ENCODE results near the gene GGTLC2. TPM values are rescaled to one million over a fixed set of nuclear protein-coding genes. Genes with fewer than 3 reads are reported as not detected.
"Not testable (repeated sequence)": the region's sequence is repeated elsewhere in the genome, so short reads cannot be mapped to it uniquely, and the experiment has no call there.

Gene GGTLC2
- total RNA-seq, 2 experiments from 2014 or later: not detected

DNA sequence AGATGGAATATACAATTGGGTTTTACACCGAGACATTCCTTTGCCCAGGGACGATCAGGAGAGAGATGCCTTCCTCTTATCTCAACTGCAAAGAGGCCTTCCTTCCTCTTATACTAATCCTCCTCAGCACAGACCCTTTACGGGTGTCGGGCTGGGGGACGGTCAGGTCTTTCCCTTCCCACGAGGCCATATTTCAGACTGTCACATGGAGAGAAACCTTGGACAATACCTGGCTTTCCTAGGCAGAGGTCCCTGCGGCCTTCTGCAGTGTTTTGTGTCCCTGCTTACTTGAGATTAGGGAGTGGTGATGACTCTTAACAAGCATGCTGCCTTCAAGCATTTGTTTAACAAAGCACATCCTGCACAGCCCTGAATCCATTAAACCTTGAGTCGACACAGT, 5.3 kb downstream of the GGTLC2 start:
- H3K36me3 Mint-ChIP-seq; POLR2A ChIA-PET; H3K4me1 Mint-ChIP-seq; H3K9me3 Mint-ChIP-seq; DNase-seq; H3K4me3 Mint-ChIP-seq; ATAC-seq (ENCODE audit: low read depth); H3K27me3 Mint-ChIP-seq; H3K27ac Mint-ChIP-seq: not testable (repeated sequence)

DNA sequence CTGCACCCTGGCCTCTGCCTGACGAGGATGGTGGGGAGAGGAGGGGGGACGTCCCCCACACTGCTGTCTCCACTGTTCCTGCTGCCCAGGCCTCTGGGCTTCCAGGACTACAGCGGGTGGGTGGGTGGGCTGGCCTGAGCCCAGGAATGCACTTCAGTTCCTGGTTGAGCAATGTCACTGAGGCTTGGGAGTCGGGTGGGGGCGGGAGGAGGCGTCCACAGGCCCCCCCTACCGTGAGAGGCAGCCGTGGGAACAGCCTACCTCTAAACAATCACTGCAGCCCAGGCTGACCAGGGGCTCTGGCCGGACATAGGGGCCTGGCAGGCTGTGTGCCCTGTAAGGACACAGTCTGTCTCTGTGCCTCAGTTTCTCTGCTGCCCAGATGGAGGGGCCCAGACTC, 6.0 kb downstream of the GGTLC2 start:
- H3K27ac Mint-ChIP-seq; POLR2A ChIA-PET; H3K27me3 Mint-ChIP-seq; ATAC-seq (ENCODE audit: low read depth); H3K9me3 Mint-ChIP-seq; H3K36me3 Mint-ChIP-seq; DNase-seq; H3K4me3 Mint-ChIP-seq: not testable (repeated sequence)
- H3K4me1 Mint-ChIP-seq: peaks cover 12% of the 10 kb centered on the region

DNA sequence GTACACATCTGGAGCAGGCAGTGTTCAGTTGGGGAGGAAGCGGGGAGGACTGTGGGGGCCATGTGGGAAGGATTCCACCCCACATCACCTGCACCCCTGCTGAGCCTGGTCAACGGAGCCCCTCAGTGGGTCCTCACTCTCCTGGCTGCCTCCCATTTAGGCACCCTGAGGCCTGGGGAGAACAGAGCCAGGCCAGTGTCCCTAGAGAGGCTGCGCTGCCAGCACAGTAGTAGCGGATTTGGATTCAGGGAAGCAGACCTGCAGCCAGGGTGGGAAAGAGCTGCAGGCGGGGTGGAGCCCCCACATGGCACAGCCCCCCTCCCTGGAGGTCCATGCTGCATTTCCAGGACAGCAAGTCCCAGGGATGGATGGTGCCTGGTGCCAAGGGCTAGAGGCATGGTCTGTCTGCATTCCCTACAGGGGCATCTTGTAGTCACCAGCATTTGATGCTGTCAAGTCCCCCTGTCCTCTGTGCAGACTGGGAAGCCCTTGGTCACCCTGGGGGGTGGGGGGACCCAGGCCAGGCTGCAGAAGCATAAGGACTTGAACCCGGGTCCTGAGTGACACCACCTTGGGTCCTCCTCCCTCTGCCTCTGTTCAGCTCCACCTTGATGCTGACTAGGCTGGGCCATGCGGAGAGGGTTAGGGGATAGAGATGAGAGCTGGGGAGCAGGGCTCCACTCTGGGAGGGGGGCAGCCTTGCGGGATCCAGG, 6.5 kb downstream of the GGTLC2 start:
- H3K4me3 Mint-ChIP-seq; H3K9me3 Mint-ChIP-seq; ATAC-seq (ENCODE audit: low read depth); H3K27me3 Mint-ChIP-seq; H3K27ac Mint-ChIP-seq; H3K36me3 Mint-ChIP-seq; DNase-seq; POLR2A ChIA-PET: not testable (repeated sequence)
- peaks cover 15% of the 10 kb centered on the region for H3K4me1 Mint-ChIP-seq

DNA sequence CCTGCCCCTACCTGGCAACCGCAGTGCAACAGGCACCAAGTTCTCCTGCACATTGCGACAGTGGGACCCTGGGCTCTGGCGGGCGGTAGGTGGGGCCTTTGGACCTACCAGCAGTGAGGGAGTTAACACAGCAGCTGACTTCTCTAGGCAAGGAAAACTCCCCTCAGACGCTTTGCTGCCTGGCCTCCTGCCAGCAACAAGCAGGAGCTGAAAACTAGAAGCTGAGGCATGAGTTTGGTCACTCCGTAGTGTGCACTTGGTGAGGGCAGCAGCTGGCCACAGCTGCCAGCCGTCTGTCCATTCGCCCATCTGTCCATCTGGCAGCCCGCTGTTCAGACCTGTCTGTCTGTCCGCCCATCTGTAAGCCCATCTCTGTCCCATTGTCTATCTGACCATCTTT, 7.2 kb downstream of the GGTLC2 start:
- ATAC-seq (ENCODE audit: low read depth); H3K36me3 Mint-ChIP-seq; H3K27ac Mint-ChIP-seq; POLR2A ChIA-PET; H3K9me3 Mint-ChIP-seq; H3K4me3 Mint-ChIP-seq; H3K27me3 Mint-ChIP-seq; DNase-seq: not testable (repeated sequence)
- peaks cover 15% of the 10 kb centered on the region for H3K4me1 Mint-ChIP-seq

DNA sequence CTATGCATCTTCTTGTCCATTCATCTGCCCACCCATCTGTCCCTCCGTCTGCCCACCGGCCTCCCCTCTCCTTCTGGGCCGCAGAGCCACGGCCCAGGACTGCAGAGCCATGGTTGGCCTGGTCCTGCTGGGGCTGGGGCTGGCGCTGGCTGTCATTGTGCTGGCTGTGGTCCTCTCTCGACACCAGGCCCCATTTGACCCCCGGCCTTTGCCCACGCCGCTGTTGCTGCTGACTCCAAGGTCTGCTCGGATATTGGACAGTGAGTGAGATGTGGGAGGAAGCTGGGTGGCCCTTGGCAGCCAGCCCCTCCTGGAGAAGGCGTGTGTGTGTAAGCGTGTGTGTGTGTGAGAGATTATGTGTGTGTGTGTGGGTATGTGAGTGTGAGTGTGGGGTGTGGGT, 7.7 kb downstream of the GGTLC2 start:
- H3K4me3 Mint-ChIP-seq; H3K36me3 Mint-ChIP-seq; H3K9me3 Mint-ChIP-seq; POLR2A ChIA-PET; DNase-seq; H3K27me3 Mint-ChIP-seq; ATAC-seq (ENCODE audit: low read depth): not testable (repeated sequence)
- peak overlapping the region; percentile 90 for H3K27ac Mint-ChIP-seq
- H3K4me1 Mint-ChIP-seq: peaks cover 15% of the 10 kb centered on the region

DNA sequence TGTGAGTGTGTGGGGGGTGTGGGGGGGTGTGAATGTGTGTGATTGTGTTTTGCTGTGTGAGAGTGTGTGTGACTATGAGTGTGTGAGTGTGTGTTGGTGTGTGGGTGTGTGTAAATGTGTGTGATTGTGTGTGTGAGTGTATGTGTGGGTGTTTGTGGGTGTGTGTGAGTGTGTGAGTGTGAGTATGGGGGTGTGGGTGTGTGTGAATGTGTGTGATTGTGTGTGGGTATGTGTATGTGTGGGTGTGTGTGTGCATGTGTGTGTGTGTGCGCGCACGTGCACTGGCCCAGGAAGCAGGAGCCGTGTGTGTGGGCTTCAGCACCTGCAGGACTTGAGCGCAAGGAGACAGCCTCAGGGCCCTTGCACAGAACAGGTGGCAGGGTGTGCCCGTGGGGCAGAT, 8.2 kb downstream of the GGTLC2 start:
- POLR2A ChIA-PET; H3K9me3 Mint-ChIP-seq; DNase-seq; H3K27me3 Mint-ChIP-seq; ATAC-seq (ENCODE audit: low read depth); H3K36me3 Mint-ChIP-seq: not testable (repeated sequence)
- Mint-ChIP-seq H3K4me1 (peaks cover 15% of the 10 kb centered on the region), H3K4me3 (peak overlapping the region; percentile 38), H3K27ac (peak overlapping the region; percentile 90)

DNA sequence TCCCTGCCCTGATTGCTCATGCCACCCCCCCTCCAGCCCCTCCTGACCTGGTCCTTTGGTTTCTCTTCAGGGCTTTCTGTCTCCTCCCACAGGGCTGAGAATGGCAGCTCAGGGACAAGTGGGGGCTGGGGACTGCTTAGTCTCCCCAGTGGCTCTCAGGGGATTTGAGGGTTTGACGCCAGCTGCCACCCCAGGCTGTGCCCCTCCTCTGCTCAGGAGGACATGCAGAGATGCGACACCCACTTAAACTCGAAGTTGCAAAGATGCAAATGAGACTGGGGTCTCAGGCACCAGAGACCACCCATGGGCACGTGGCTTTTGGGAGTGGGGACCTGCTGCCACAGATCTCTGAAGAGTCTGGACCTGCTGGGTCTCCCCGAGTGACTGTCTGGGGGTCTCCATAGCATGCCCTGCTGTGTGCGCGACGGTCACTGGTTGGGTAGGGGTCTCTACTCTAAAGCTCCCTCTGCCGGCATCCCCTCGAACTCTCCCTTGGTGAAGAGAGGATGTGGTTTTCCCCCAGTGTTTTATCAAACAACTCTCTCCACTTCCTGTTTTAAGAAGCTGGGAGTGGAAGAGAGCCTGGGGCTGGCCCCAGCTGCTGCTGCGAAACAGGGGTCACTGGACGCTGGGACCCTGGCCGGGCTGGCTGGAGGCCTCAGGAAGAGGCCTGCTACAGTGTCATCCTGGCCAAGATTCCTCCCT, 9.4 kb downstream of the GGTLC2 start:
- peak overlapping the region; percentile 88 for H3K27ac Mint-ChIP-seq
- peak; percentile 38 for DNase-seq
- ATAC-seq (ENCODE audit: low read depth); H3K9me3 Mint-ChIP-seq; H3K36me3 Mint-ChIP-seq; H3K4me3 Mint-ChIP-seq; H3K27me3 Mint-ChIP-seq: not testable (repeated sequence)
- peaks cover 15% of the 10 kb centered on the region for H3K4me1 Mint-ChIP-seq
- POLR2A ChIA-PET: interaction anchor here (0.6 kb wide), 1 partner anchor 490 kb away, joined by 4 read pairs; no protein-coding TSS in a partner anchor

DNA sequence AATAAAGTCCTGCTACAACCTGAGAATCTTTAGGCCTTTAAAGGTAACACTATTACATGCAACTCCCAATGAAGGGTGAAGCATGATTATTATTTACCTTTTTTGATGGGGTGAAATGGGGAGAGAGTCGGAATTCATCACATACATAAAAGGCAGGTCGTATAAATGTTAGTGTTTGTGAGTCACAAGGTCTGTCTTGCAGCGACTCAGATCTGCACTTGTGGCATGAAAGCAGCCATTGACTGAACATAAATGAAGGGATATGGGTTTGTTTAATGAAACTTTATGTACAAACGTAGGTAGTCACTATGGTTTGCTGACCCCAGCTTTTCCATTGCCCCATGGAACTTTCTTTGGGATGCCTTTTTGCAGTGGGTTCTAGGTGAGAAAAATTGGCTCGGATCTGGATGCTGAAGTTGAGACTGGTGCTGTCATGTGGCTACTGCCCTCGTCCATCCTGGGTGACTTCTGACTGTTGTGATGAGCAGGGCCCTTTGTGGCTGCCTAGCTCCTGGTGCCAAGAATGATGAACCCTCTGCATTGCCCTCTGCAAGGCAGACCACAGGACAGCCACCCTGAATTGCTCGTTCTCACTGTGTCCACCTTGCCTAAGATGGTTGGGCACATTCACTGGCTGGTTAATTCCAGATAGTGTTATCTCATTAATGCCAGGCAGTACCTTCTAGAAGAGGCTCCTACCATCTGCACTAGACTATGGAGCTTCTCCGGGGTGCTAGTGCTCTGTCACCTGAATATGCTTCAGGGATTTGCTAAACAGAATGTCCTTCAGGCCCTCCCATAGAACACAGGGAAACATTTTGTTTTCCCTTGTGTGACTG, 11.3 kb downstream of the GGTLC2 start:
- H3K36me3 Mint-ChIP-seq: no peaks in the 10 kb centered on the region
- peaks cover 15% of the 10 kb centered on the region for H3K4me1 Mint-ChIP-seq
- POLR2A ChIA-PET: no interaction called here
- H3K27ac Mint-ChIP-seq: peak overlapping the region; percentile 16
- no peaks in the 10 kb centered on the region for H3K9me3 Mint-ChIP-seq
- H3K4me3 Mint-ChIP-seq: no peak overlapping the region
- peaks cover 14% of the 10 kb centered on the region for H3K27me3 Mint-ChIP-seq
- DNase-seq: peak; percentile 4
- no peak for ATAC-seq (ENCODE audit: low read depth)

DNA sequence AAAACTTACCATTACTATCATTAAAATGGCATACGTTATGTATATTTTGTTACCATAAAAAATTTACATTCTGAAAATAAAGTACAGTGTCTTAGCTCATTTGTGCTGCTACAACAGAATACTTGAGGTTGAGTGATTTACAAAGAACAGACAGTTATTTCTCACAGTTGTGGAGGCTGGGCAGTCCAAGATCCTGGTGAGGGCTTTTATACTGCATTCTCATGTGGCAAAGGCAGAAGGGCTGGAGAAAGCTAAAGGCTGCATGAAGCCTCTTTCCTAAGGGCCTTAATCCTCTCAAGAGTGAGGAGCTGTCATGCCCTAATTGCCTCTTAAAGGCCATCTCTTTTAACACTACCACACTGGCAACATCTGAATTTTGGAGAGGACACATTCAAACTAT, 13.3 kb downstream of the GGTLC2 start:
- H3K27ac Mint-ChIP-seq: no peak overlapping the region
- DNase-seq (no peak), ATAC-seq (ENCODE audit: low read depth) (no peak)
- POLR2A ChIA-PET: no interaction called here
- no peak overlapping the region for H3K4me3 Mint-ChIP-seq
- H3K9me3 Mint-ChIP-seq: no peaks in the 10 kb centered on the region
- peaks cover 16% of the 10 kb centered on the region for H3K27me3 Mint-ChIP-seq
- H3K4me1 Mint-ChIP-seq: peaks cover 11% of the 10 kb centered on the region
- H3K36me3 Mint-ChIP-seq: no peaks in the 10 kb centered on the region

DNA sequence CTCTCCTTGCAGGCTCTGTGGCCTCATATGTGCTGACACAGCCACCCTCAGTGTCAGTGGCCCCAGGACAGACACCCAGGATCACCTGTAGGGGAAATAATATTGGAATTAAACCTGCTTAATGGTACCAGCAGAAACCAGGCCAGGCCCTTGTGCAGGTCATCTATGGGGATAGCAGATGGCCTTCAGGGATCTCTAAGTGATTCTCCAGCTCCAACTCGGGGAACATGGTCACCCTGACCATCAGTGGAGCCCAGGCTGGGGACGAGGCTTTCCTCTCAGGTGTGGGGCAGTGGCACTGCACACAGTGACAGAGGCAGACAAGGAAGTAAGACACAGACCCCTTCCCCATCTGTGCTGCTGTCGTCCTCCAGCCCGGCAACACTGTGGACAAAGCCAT, 16.9 kb downstream of the GGTLC2 start:
- H3K36me3 Mint-ChIP-seq: no peaks in the 10 kb centered on the region
- DNase-seq (peak; percentile 4), ATAC-seq (ENCODE audit: low read depth) (no peak)
- POLR2A ChIA-PET: no interaction called here
- no peak overlapping the region for H3K4me3 Mint-ChIP-seq
- H3K27ac Mint-ChIP-seq: no peak overlapping the region
- no peaks in the 10 kb centered on the region for H3K9me3 Mint-ChIP-seq
- H3K4me1 Mint-ChIP-seq: peaks cover 2% of the 10 kb centered on the region
- H3K27me3 Mint-ChIP-seq: peaks cover 20% of the 10 kb centered on the region

DNA sequence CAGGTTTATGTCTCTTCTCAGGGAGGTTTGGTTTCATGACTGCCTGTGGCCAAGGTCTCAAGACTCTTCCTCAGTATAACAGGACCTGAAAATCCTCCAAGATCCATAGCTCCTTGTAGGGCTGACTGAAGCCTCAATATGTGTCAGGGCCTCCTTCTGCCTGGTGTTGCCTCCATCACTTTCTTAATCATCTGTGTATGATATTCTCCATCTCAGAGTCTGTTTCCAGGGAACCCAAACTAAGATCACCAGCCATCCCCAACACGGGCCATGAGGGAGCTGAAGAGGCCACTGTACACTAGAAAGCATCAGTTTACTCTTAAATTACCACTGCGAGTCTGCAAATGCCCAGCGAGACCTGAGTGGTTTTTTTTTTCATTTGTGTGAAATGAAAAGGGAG, 17.7 kb downstream of the GGTLC2 start:
- Mint-ChIP-seq H3K4me3 (no peak overlapping the region), H3K27ac (no peak overlapping the region), H3K9me3 (no peaks in the 10 kb centered on the region), H3K27me3 (peaks cover 20% of the 10 kb centered on the region), H3K36me3 (no peaks in the 10 kb centered on the region), H3K4me1 (peaks cover 2% of the 10 kb centered on the region)
- peak; percentile 0 for DNase-seq
- no peak for ATAC-seq (ENCODE audit: low read depth)
- POLR2A ChIA-PET: no interaction called here

DNA sequence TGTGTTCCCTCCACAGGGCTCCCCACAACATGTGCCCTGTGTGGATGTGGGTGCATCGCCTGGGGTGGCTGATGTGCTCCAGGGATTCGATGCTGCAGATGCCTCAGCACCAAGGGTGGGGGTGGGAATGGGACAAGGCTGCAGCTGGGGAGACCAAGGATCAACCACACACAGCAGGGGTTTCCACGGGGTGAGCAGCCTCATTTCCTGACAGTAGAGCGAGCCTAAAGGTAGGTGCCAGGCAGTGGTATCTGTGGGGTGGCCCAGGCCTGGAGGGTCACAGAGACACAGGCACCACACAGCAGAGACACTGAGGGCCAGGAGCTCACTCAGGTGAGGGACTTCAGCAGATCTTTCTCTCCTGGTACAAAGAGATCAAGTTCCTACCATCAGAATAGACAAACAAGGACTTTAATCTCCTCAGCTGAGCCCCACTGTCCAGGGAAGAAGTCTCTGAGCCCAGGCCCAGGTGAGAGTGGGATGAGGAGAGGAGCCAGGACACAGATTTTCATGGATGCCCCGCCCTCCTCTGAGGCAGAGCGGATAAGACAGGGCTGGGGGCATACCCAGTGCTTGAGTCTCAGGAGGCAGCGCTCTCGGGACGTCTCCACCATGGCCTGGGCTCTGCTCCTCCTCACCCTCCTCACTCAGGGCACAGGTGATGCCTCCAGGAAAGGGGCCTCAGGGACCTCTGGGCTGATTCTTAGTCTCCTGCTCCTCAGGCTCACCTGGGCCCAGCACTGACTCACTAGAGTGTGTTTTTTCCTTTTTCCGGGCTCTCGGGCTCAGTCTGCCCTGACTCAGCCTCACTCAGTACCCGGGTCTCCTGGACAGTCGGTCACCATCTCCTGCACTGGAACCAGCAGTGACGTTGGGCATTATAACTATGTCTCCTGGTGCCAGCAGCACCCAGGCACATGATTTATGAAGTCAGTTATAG, 19.7 kb downstream of the GGTLC2 start:
- Mint-ChIP-seq H3K27ac (no peak overlapping the region), H3K4me3 (no peak overlapping the region), H3K4me1 (peaks cover 2% of the 10 kb centered on the region), H3K9me3 (no peaks in the 10 kb centered on the region), H3K36me3 (no peaks in the 10 kb centered on the region), H3K27me3 (peaks cover 9% of the 10 kb centered on the region)
- DNase-seq (peak; percentile 21), ATAC-seq (ENCODE audit: low read depth) (no peak)
- POLR2A ChIA-PET: no interaction called here

Measured in activated naive CD8-positive, alpha-beta T cell treated with anti-CD3 and anti-CD28 coated beads, Interleukin-2, amount 10 ng/mL, durations not matched to agents 7 days and 5 days (primary cell).